Measurements from ENCODE around the gene HS3ST5.
"Not testable (repeated sequence)": the region's sequence is repeated elsewhere in the genome, so short reads cannot be mapped to it uniquely, and the experiment has no call there.

Gene HS3ST5

GRCh38 chr6:114100215-114100994 is 242.4 kb downstream of the HS3ST5 start:
- no peak for DNase-seq (ENCODE audit: low read depth in 2 of 2, low spot score in 1 of 2)

GRCh38 chr6:114096561-114097172 is 246.2 kb downstream of the HS3ST5 start:
- DNase-seq (ENCODE audit: low read depth in 2 of 2, low spot score in 1 of 2) = no peak

GRCh38 chr6:114092943-114093342 is 249.9 kb downstream of the HS3ST5 start:
- no peak for DNase-seq (ENCODE audit: low read depth in 2 of 2, low spot score in 1 of 2)

GRCh38 chr6:114090626-114091025 is 252.2 kb downstream of the HS3ST5 start:
- DNase-seq (ENCODE audit: low read depth in 2 of 2, low spot score in 1 of 2) = no peak

- DNase-seq (ENCODE audit: low read depth in 2 of 2, low spot score in 1 of 2) = no peak
Observed at GRCh38 chr6:114087496-114087895, 255.3 kb downstream of the HS3ST5 start.

- DNase-seq (ENCODE audit: low read depth in 2 of 2, low spot score in 1 of 2) = no peak
Observed at GRCh38 chr6:114085211-114085610, 257.6 kb downstream of the HS3ST5 start.

- no peak for DNase-seq (ENCODE audit: low read depth in 2 of 2, low spot score in 1 of 2)
Observed at GRCh38 chr6:114084327-114084890, 258.4 kb downstream of the HS3ST5 start.

- DNase-seq (ENCODE audit: low read depth in 2 of 2, low spot score in 1 of 2) = no peak
Observed at GRCh38 chr6:114083251-114083650, 259.6 kb downstream of the HS3ST5 start.

- DNase-seq (ENCODE audit: low read depth in 2 of 2, low spot score in 1 of 2) = no peak
Observed at GRCh38 chr6:114081730-114082129, 261.1 kb downstream of the HS3ST5 start.

- DNase-seq (ENCODE audit: low read depth in 2 of 2, low spot score in 1 of 2) = no peak
Observed at GRCh38 chr6:114080891-114081510, 261.8 kb downstream of the HS3ST5 start.

GRCh38 chr6:114080410-114080809 is 262.4 kb downstream of the HS3ST5 start:
- DNase-seq (ENCODE audit: low read depth in 2 of 2, low spot score in 1 of 2) = not testable (repeated sequence)

- no peak for DNase-seq (ENCODE audit: low read depth in 2 of 2, low spot score in 1 of 2)
Observed at GRCh38 chr6:114075777-114076176, 267.0 kb downstream of the HS3ST5 start.

GRCh38 chr6:114075300-114075699 is 267.5 kb downstream of the HS3ST5 start:
- no peak for DNase-seq (ENCODE audit: low read depth in 2 of 2, low spot score in 1 of 2)

- no peak for DNase-seq (ENCODE audit: low read depth in 2 of 2, low spot score in 1 of 2)
Observed at GRCh38 chr6:114068771-114069170, 274.1 kb downstream of the HS3ST5 start.

- DNase-seq (ENCODE audit: low read depth in 2 of 2, low spot score in 1 of 2) = no peak
Observed at GRCh38 chr6:114068116-114068515, 274.7 kb downstream of the HS3ST5 start.

GRCh38 chr6:114064862-114065261 is 278.0 kb downstream of the HS3ST5 start:
- DNase-seq (ENCODE audit: low read depth in 2 of 2, low spot score in 1 of 2) = no peak

GRCh38 chr6:114063956-114064355 is 278.9 kb downstream of the HS3ST5 start:
- DNase-seq (ENCODE audit: low read depth in 2 of 2, low spot score in 1 of 2) = no peak

- no peak for DNase-seq (ENCODE audit: low read depth in 2 of 2, low spot score in 1 of 2)
Observed at GRCh38 chr6:114062199-114062598, 280.6 kb downstream of the HS3ST5 start.

GRCh38 chr6:114061741-114062140 is 281.1 kb downstream of the HS3ST5 start:
- DNase-seq (ENCODE audit: low read depth in 2 of 2, low spot score in 1 of 2) = no peak

- no peak for DNase-seq (ENCODE audit: low read depth in 2 of 2, low spot score in 1 of 2)
Observed at GRCh38 chr6:114061116-114061515, 281.7 kb downstream of the HS3ST5 start.

- DNase-seq (ENCODE audit: low read depth in 2 of 2, low spot score in 1 of 2) = no peak
Observed at GRCh38 chr6:114058435-114058834, 284.4 kb downstream of the HS3ST5 start.

GRCh38 chr6:114055763-114056162 is 287.1 kb downstream of the HS3ST5 start:
- no peak for DNase-seq (ENCODE audit: low read depth in 2 of 2, low spot score in 1 of 2)
